Measurements from ENCODE around the gene NRBP1. TPM values are rescaled to one million over a fixed set of nuclear protein-coding genes. Genes with fewer than 3 reads are reported as not detected.

The NRBP1 gene
- total and polyA plus RNA-seq, 4 donors: 51.2 to 99.8 (median 87.9) TPM

Other genes with a start within 250 kb of the NRBP1 start
- gene ATRAID, start 216.6 kb upstream of the NRBP1 start, total RNA-seq: 10 to 100 TPM; 66.9 to 93.8 TPM
- 100 to 1,000 TPM; 144 to 176 TPM for gene ATRAID, start 216.6 kb upstream of the NRBP1 start, polyA plus RNA-seq
- gene SLC5A6, start 216.4 kb upstream of the NRBP1 start, total RNA-seq: 10 to 100 TPM; 17.9 to 21.3 TPM
- 10 to 100 TPM; 16.4 to 24.7 TPM for gene SLC5A6, start 216.4 kb upstream of the NRBP1 start, polyA plus RNA-seq
- gene CAD, start 211.3 kb upstream of the NRBP1 start, total RNA-seq: 10 to 100 TPM; 19.5 to 29.7 TPM
- gene CAD, start 211.3 kb upstream of the NRBP1 start, polyA plus RNA-seq: 10 to 100 TPM in 1 of 2 donors, 1 to 10 TPM in 1; 6.9 to 16.9 TPM
- gene SLC30A3, start 165.6 kb upstream of the NRBP1 start, total RNA-seq: 1 to 10 TPM in 1 of 2 donors, under 1 TPM in 1; 0.78 to 1.8 TPM
- gene SLC30A3, start 165.6 kb upstream of the NRBP1 start, polyA plus RNA-seq: 10 to 100 TPM in 1 of 2 donors, 1 to 10 TPM in 1; 4.0 to 20.2 TPM
- not detected for gene DNAJC5G, start 153.2 kb upstream of the NRBP1 start, total RNA-seq
- 1 to 10 TPM; 2.3 TPM for gene DNAJC5G, start 153.2 kb upstream of the NRBP1 start, polyA plus RNA-seq
- gene TRIM54, start 146.2 kb upstream of the NRBP1 start, total RNA-seq: under 1 TPM; 0.18 to 0.39 TPM
- 1 to 10 TPM; 1.4 to 5.0 TPM for gene TRIM54, start 146.2 kb upstream of the NRBP1 start, polyA plus RNA-seq
- 1 to 10 TPM; 1.2 to 2.2 TPM for gene UCN, start 120.2 kb upstream of the NRBP1 start, total RNA-seq
- gene UCN, start 120.2 kb upstream of the NRBP1 start, polyA plus RNA-seq: 1 to 10 TPM in 1 of 2 donors, not detected in 1; 1.3 TPM
- 10 to 100 TPM; 49.9 to 68.7 TPM for gene MPV17, start 105.5 kb upstream of the NRBP1 start, total RNA-seq
- 10 to 100 TPM; 47.5 to 80.6 TPM for gene MPV17, start 105.5 kb upstream of the NRBP1 start, polyA plus RNA-seq
- 10 to 100 TPM; 42.7 to 60.9 TPM for gene GTF3C2, start 71.9 kb upstream of the NRBP1 start, total RNA-seq
- gene GTF3C2, start 71.9 kb upstream of the NRBP1 start, polyA plus RNA-seq: 10 to 100 TPM; 17.0 to 20.3 TPM
- gene EIF2B4, start 58.3 kb upstream of the NRBP1 start, total RNA-seq: 10 to 100 TPM; 32.2 to 42.7 TPM
- gene EIF2B4, start 58.3 kb upstream of the NRBP1 start, polyA plus RNA-seq: 10 to 100 TPM; 36.3 to 87.1 TPM
- 10 to 100 TPM; 77.8 to 90.5 TPM for gene SNX17, start 58.0 kb upstream of the NRBP1 start, total RNA-seq
- 10 to 100 TPM; 79.4 to 92.6 TPM for gene SNX17, start 58.0 kb upstream of the NRBP1 start, polyA plus RNA-seq
- gene ZNF513, start 47.9 kb upstream of the NRBP1 start, total RNA-seq: 10 to 100 TPM; 15.3 to 18.7 TPM
- 10 to 100 TPM in 1 of 2 donors, 1 to 10 TPM in 1; 5.5 to 32.7 TPM for gene ZNF513, start 47.9 kb upstream of the NRBP1 start, polyA plus RNA-seq
- gene PPM1G, start 19.0 kb upstream of the NRBP1 start, total RNA-seq: 10 to 100 TPM; 39.5 to 42.7 TPM
- 10 to 100 TPM; 37.3 to 40.7 TPM for gene PPM1G, start 19.0 kb upstream of the NRBP1 start, polyA plus RNA-seq
- 1 to 10 TPM; 1.8 to 2.4 TPM for gene KRTCAP3, start 13.8 kb downstream of the NRBP1 start, total RNA-seq
- gene KRTCAP3, start 13.8 kb downstream of the NRBP1 start, polyA plus RNA-seq: 10 to 100 TPM in 1 of 2 donors, 1 to 10 TPM in 1; 3.9 to 13.9 TPM
- gene IFT172, start 61.1 kb downstream of the NRBP1 start, total RNA-seq: 10 to 100 TPM; 24.8 to 45.7 TPM
- 10 to 100 TPM in 1 of 2 donors, 1 to 10 TPM in 1; 8.1 to 64.9 TPM for gene IFT172, start 61.1 kb downstream of the NRBP1 start, polyA plus RNA-seq
- 10 to 100 TPM; 12.1 to 18.6 TPM for gene FNDC4, start 66.6 kb downstream of the NRBP1 start, total RNA-seq
- gene FNDC4, start 66.6 kb downstream of the NRBP1 start, polyA plus RNA-seq: 10 to 100 TPM; 21.4 to 39.0 TPM
- 1 to 10 TPM in 1 of 2 donors, under 1 TPM in 1; 0.69 to 2.4 TPM for gene GCKR, start 68.2 kb downstream of the NRBP1 start, total RNA-seq
- 1 to 10 TPM in 1 of 2 donors, under 1 TPM in 1; 0.13 to 7.7 TPM for gene GCKR, start 68.2 kb downstream of the NRBP1 start, polyA plus RNA-seq
- gene ZNF512, start 154.4 kb downstream of the NRBP1 start, total RNA-seq: 10 to 100 TPM; 29.5 to 41.7 TPM
- gene ZNF512, start 154.4 kb downstream of the NRBP1 start, polyA plus RNA-seq: 10 to 100 TPM; 12.1 to 21.2 TPM
- 1 to 10 TPM; 2.2 to 3.6 TPM for gene CCDC121, start 200.4 kb downstream of the NRBP1 start, total RNA-seq
- 1 to 10 TPM; 2.4 to 4.5 TPM for gene CCDC121, start 200.4 kb downstream of the NRBP1 start, polyA plus RNA-seq
- 10 to 100 TPM; 16.4 to 21.9 TPM for gene GPN1, start 200.4 kb downstream of the NRBP1 start, total RNA-seq
- 10 to 100 TPM; 20.5 to 24.8 TPM for gene GPN1, start 200.4 kb downstream of the NRBP1 start, polyA plus RNA-seq
- 10 to 100 TPM; 25.2 to 32.1 TPM for gene SUPT7L, start 235.0 kb downstream of the NRBP1 start, total RNA-seq
- 10 to 100 TPM in 1 of 2 donors, 1 to 10 TPM in 1; 9.4 to 45.5 TPM for gene SUPT7L, start 235.0 kb downstream of the NRBP1 start, polyA plus RNA-seq
- 10 to 100 TPM; 17.8 to 19.7 TPM for gene SLC4A1AP, start 235.3 kb downstream of the NRBP1 start, total RNA-seq
- 10 to 100 TPM; 10.3 to 16.1 TPM for gene SLC4A1AP, start 235.3 kb downstream of the NRBP1 start, polyA plus RNA-seq